Endodermal cell (in vitro differentiated cells): ENCODE results near the gene C12orf76. TPM values are rescaled to one million over a fixed set of nuclear protein-coding genes. Genes with fewer than 3 reads are reported as not detected.

Experiments used
- DNase-seq: peaks from one replicate; pipeline ENCODE4 v3.0.0-alpha.2; 2017
- H3K27ac ChIP-seq: 2 replicates; pipeline ENCODE4 v1.5.1; 2013; ENCODE audit warnings: mild to moderate bottlenecking, low read depth, low read length, moderate library complexity
- H3K27me3 ChIP-seq: 2 replicates; pipeline ENCODE4 v1.6.1; 2013; ENCODE audit warnings: mild to moderate bottlenecking, low read length, moderate library complexity; ENCODE audit not compliant: insufficient read depth, control insufficient read depth, poor library complexity, severe bottlenecking
- H3K36me3 ChIP-seq: 2 replicates; pipeline ENCODE4 v1.7.0; 2013; ENCODE audit warnings: mild to moderate bottlenecking, low read length, moderate library complexity; ENCODE audit not compliant: control insufficient read depth, insufficient read depth
- H3K4me1 ChIP-seq: one replicate; pipeline ENCODE4 v1.7.0; 2013; ENCODE audit warnings: low read length; ENCODE audit not compliant: control insufficient read depth, insufficient read depth
- H3K4me3 ChIP-seq: 2 replicates; pipeline ENCODE4 v1.5.1; 2013; ENCODE audit warnings: mild to moderate bottlenecking, low read length, moderate library complexity
- H3K9ac ChIP-seq: 2 replicates; pipeline ENCODE4 v1.6.1; 2013; ENCODE audit warnings: mild to moderate bottlenecking, low read length, moderate library complexity; ENCODE audit not compliant: poor library complexity, severe bottlenecking; ENCODE audit errors: extremely low read depth
- H3K9me3 ChIP-seq: 2 replicates; pipeline ENCODE4 v1.6.1; 2013; ENCODE audit warnings: mild to moderate bottlenecking, low read length, moderate library complexity; ENCODE audit not compliant: control insufficient read depth
- H3K27ac Mint-ChIP-seq: 2 replicates; pipeline ENCODE4 v1.8.0; 2020; ENCODE audit warnings: mixed read lengths
- H3K27me3 Mint-ChIP-seq: 2 replicates; pipeline ENCODE4 v1.8.0; 2021; ENCODE audit warnings: mild to moderate bottlenecking, mixed read lengths; ENCODE audit not compliant: insufficient read depth
- H3K36me3 Mint-ChIP-seq: 2 replicates; pipeline ENCODE4 v1.8.0; 2020; ENCODE audit warnings: low read depth, mixed read lengths
- H3K4me1 Mint-ChIP-seq: 2 replicates; pipeline ENCODE4 v1.8.0; 2020; ENCODE audit warnings: mixed read lengths
- H3K4me3 Mint-ChIP-seq: 2 replicates; pipeline ENCODE4 v1.8.0; 2020; ENCODE audit warnings: mild to moderate bottlenecking, moderate library complexity, mixed read lengths
- H3K9me3 Mint-ChIP-seq: 2 replicates; pipeline ENCODE4 v1.8.0; 2020; ENCODE audit warnings: mild to moderate bottlenecking, mixed read lengths
- WGBS, 2 experiments: methylation state at CpG; one replicate each; pipeline versions ENCODE4 v1.1.5 to v1.1.7; 2013; ENCODE audit warnings: missing lambda C conversion rate in 2 of 2, mixed read lengths in 1 of 2; ENCODE audit not compliant: insufficient coverage in 1 of 2, insufficient read length in 1 of 2; 5-methylcytosine and 5-hydroxymethylcytosine counted together
- total RNA-seq, 2 donors: library from RNA; stranded (reverse); fragmentation: NEBNext Ultra II Directional in 1 of 2; extraction: Animal tissue kit (Norgen Biotek cat#: 25700) in 1 of 2; gene quantifications; 2 replicates in 1 of 2; 3 replicates in 1 of 2; pipeline ENCODE4 v1.2.1, GENCODE V29; 2021
- TF ChIP-seq, protein P1 (sequence below): fragments of 200-600 bp; sonication (generic); conservative IDR thresholded peaks from 2 replicates; pipeline ENCODE4 v1.5.0; 2021; ENCODE audit warnings: antibody characterized with exemption, mild to moderate bottlenecking

The C12orf76 gene
- total RNA-seq, 2 donors from 2014 or later: 19.6 to 23.5 TPM

DNA sequence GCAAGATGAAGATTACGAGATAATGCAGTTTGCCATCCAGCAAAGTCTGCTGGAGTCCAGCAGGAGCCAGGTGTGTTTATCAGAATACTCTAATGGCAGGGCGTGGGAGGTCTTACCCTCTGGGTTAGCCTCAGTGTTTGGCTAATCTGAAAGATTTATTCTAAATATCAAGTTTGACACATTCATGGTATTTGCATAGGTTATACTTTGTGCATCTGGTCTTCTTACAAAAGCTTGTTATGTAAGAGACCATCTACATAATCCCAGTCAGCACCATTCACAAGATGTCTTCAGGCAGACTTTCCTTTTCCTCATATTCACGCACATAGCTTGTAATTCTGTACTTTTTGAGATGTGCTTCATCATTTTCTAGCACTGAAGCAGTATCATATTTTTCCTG, 14.4 kb downstream of the C12orf76 start:
- 95 to 96% methylated on average over 2 to 3 of the region's 3 CpGs for WGBS, 2 experiments
- no peak for DNase-seq
- no peaks in the 10 kb centered on the region for H3K4me1 ChIP-seq
- H3K27me3 ChIP-seq: no peaks in the 10 kb centered on the region
- peaks cover 76% of the 10 kb centered on the region for H3K36me3 ChIP-seq
- H3K9me3 ChIP-seq: no peaks in the 10 kb centered on the region
- Mint-ChIP-seq H3K4me1 (no peaks in the 10 kb centered on the region), H3K27me3 (no peaks in the 10 kb centered on the region), H3K9me3 (no peaks in the 10 kb centered on the region), H3K36me3 (peaks cover 63% of the 10 kb centered on the region), H3K4me3 (no peak overlapping the region), H3K27ac (no peak overlapping the region)
- H3K4me3 ChIP-seq: no peak overlapping the region
- TF ChIP-seq, protein P1, sequence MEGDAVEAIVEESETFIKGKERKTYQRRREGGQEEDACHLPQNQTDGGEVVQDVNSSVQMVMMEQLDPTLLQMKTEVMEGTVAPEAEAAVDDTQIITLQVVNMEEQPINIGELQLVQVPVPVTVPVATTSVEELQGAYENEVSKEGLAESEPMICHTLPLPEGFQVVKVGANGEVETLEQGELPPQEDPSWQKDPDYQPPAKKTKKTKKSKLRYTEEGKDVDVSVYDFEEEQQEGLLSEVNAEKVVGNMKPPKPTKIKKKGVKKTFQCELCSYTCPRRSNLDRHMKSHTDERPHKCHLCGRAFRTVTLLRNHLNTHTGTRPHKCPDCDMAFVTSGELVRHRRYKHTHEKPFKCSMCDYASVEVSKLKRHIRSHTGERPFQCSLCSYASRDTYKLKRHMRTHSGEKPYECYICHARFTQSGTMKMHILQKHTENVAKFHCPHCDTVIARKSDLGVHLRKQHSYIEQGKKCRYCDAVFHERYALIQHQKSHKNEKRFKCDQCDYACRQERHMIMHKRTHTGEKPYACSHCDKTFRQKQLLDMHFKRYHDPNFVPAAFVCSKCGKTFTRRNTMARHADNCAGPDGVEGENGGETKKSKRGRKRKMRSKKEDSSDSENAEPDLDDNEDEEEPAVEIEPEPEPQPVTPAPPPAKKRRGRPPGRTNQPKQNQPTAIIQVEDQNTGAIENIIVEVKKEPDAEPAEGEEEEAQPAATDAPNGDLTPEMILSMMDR: no peak
- H3K27ac ChIP-seq: no peak overlapping the region
- H3K9ac ChIP-seq: no peak overlapping the region

- Mint-ChIP-seq H3K36me3 (peaks cover 69% of the 10 kb centered on the region), H3K4me1 (peaks cover 5% of the 10 kb centered on the region), H3K9me3 (no peaks in the 10 kb centered on the region), H3K4me3 (no peak overlapping the region), H3K27ac (no peak overlapping the region), H3K27me3 (no peaks in the 10 kb centered on the region)
- no peaks in the 10 kb centered on the region for H3K27me3 ChIP-seq
- H3K36me3 ChIP-seq: peaks cover 71% of the 10 kb centered on the region
- H3K4me3 ChIP-seq: no peak overlapping the region
- TF ChIP-seq, protein P1: no peak
- H3K4me1 ChIP-seq: no peaks in the 10 kb centered on the region
- WGBS, 2 experiments: 94% methylated on average over 2 of the region's 2 CpGs; no CpG with 5 or more reads in 1 of the 2 experiments
- H3K9me3 ChIP-seq: no peaks in the 10 kb centered on the region
- DNase-seq: no peak
- no peak overlapping the region for H3K27ac ChIP-seq
- no peak overlapping the region for H3K9ac ChIP-seq
Measured at GRCh38 chr12:110029290-110029815, 19.0 kb downstream of the C12orf76 start.

DNA sequence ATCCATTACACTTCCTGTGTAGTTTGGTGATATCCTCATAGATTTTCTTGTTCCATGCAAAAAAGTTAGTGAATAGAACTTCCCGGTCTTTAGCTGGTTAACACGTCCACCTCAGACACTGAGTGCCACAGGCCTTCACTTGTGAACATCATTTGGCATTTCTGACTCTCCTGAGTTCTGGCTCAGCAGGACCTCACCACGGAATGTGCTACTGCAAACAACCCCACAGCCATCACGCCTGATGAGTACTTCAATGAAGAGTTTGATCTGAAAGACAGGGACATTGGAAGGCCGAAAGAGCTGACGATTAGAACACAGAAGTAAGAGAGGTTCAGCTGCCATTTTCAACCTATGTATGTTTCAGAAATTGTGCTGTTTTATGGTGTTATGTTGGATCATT, 20.0 kb downstream of the C12orf76 start:
- Histone ChIP-seq H3K9me3 (no peaks in the 10 kb centered on the region), H3K36me3 (peaks cover 76% of the 10 kb centered on the region), H3K27ac (no peak overlapping the region), H3K4me3 (no peak overlapping the region), H3K9ac (no peak overlapping the region), H3K4me1 (no peaks in the 10 kb centered on the region), H3K27me3 (no peaks in the 10 kb centered on the region)
- WGBS, 2 experiments: 80 to 86% methylated on average over 6 of the region's 6 CpGs
- DNase-seq: peak; percentile 68
- Mint-ChIP-seq H3K36me3 (peaks cover 60% of the 10 kb centered on the region), H3K27me3 (no peaks in the 10 kb centered on the region), H3K9me3 (no peaks in the 10 kb centered on the region), H3K27ac (no peak overlapping the region), H3K4me3 (no peak overlapping the region), H3K4me1 (peaks cover 5% of the 10 kb centered on the region)
- TF ChIP-seq, protein P1: no peak
